ENCODE measurements around the gene PAOX.

Gene PAOX

GRCh38 chr10:133351408-133352318, 27.4 kb upstream of the PAOX start:
- H3K4me1 ChIP-seq (ENCODE audit: insufficient read depth, low read length): peaks cover 4% of the 10 kb centered on the region
- no peak overlapping the region for H3K9ac ChIP-seq (ENCODE audit: low read length)
- H3K36me3 ChIP-seq (ENCODE audit: insufficient read depth, low read length): no peaks in the 10 kb centered on the region
- no peak overlapping the region for H3K4me3 ChIP-seq (ENCODE audit: low read depth in 1 of 2, low read length in 2 of 2)
- peaks cover 0 to 45% of the 10 kb centered on the region in 2 donors for H3K27me3 ChIP-seq (ENCODE audit: control insufficient read depth in 1 of 2, insufficient read depth in 2 of 2, low read length in 2 of 2)
- H3K27ac ChIP-seq (ENCODE audit: low read depth, low read length): no peak overlapping the region
- no peaks in the 10 kb centered on the region for H3K9me3 ChIP-seq (ENCODE audit: low read length)

DNA sequence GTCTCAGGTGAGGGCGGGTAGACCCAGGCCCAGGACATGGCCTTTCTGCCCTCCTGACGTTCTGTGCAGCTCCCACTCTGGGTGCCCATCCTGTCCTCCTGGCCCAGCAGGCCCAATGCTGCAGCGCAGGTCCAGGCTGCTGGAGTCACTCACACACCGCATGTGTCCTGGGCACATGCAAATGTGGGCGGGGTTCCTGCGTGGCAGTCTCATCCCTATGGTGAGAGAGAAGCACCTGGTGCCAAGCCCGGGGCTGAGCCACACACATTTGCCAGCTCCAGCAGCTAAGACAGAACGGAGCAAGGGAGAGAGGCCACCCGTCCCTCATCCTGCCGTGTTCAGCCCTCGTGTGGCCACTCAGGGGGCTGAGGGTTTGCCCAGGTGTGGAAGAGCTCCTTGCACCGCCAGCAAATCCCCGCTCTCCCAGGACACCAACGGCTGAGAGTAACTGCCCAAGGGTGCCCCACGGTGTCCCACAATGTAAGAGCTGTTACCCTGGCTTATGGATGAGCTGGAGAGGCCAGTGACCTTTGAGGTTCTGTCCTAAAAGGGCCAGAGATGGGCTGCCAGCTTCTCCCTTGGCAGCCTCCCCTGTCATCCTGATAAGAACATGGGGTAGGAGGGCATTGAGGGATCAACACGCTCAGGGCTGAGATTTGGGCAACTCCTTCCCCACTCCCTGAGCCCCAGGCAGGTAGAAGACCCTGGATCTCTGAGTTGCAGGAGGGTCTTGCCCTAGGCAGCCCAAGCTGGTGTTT, 25.7 kb upstream of the PAOX start:
- H3K36me3 ChIP-seq (ENCODE audit: insufficient read depth, low read length): no peaks in the 10 kb centered on the region
- H3K9ac ChIP-seq (ENCODE audit: low read length): no peak overlapping the region
- no peaks in the 10 kb centered on the region for H3K9me3 ChIP-seq (ENCODE audit: low read length)
- no peak overlapping the region for H3K27ac ChIP-seq (ENCODE audit: low read depth, low read length)
- peaks cover 0 to 40% of the 10 kb centered on the region in 2 donors for H3K27me3 ChIP-seq (ENCODE audit: control insufficient read depth in 1 of 2, insufficient read depth in 2 of 2, low read length in 2 of 2)
- no peak overlapping the region for H3K4me3 ChIP-seq (ENCODE audit: low read depth in 1 of 2, low read length in 2 of 2)
- H3K4me1 ChIP-seq (ENCODE audit: insufficient read depth, low read length): peaks cover 6% of the 10 kb centered on the region

GRCh38 chr10:133353988-133354605, 25.0 kb upstream of the PAOX start:
- H3K4me3 ChIP-seq (ENCODE audit: low read depth in 1 of 2, low read length in 2 of 2): no peak overlapping the region
- no peak overlapping the region for H3K9ac ChIP-seq (ENCODE audit: low read length)
- peaks cover 6% of the 10 kb centered on the region for H3K4me1 ChIP-seq (ENCODE audit: insufficient read depth, low read length)
- no peak overlapping the region for H3K27ac ChIP-seq (ENCODE audit: low read depth, low read length)
- H3K36me3 ChIP-seq (ENCODE audit: insufficient read depth, low read length): no peaks in the 10 kb centered on the region
- H3K27me3 ChIP-seq (ENCODE audit: control insufficient read depth in 1 of 2, insufficient read depth in 2 of 2, low read length in 2 of 2): peaks cover 0 to 40% of the 10 kb centered on the region in 2 donors
- H3K9me3 ChIP-seq (ENCODE audit: low read length): no peaks in the 10 kb centered on the region

GRCh38 chr10:133354672-133355240, 24.3 kb upstream of the PAOX start:
- H3K4me1 ChIP-seq (ENCODE audit: insufficient read depth, low read length): peaks cover 6% of the 10 kb centered on the region
- H3K27me3 ChIP-seq (ENCODE audit: control insufficient read depth in 1 of 2, insufficient read depth in 2 of 2, low read length in 2 of 2): peaks cover 0 to 40% of the 10 kb centered on the region in 2 donors
- H3K36me3 ChIP-seq (ENCODE audit: insufficient read depth, low read length): no peaks in the 10 kb centered on the region
- no peak overlapping the region for H3K27ac ChIP-seq (ENCODE audit: low read depth, low read length)
- no peaks in the 10 kb centered on the region for H3K9me3 ChIP-seq (ENCODE audit: low read length)
- no peak overlapping the region for H3K4me3 ChIP-seq (ENCODE audit: low read depth in 1 of 2, low read length in 2 of 2)
- no peak overlapping the region for H3K9ac ChIP-seq (ENCODE audit: low read length)

- no peaks in the 10 kb centered on the region for H3K9me3 ChIP-seq (ENCODE audit: low read length)
- no peak overlapping the region for H3K9ac ChIP-seq (ENCODE audit: low read length)
- peaks cover 6% of the 10 kb centered on the region for H3K4me1 ChIP-seq (ENCODE audit: insufficient read depth, low read length)
- no peak overlapping the region for H3K4me3 ChIP-seq (ENCODE audit: low read depth in 1 of 2, low read length in 2 of 2)
- peaks cover 0 to 35% of the 10 kb centered on the region in 2 donors for H3K27me3 ChIP-seq (ENCODE audit: control insufficient read depth in 1 of 2, insufficient read depth in 2 of 2, low read length in 2 of 2)
- no peaks in the 10 kb centered on the region for H3K36me3 ChIP-seq (ENCODE audit: insufficient read depth, low read length)
- no peak overlapping the region for H3K27ac ChIP-seq (ENCODE audit: low read depth, low read length)
Observed at GRCh38 chr10:133355266-133355665, 23.8 kb upstream of the PAOX start.

GRCh38 chr10:133355991-133356390, 23.1 kb upstream of the PAOX start:
- no peak overlapping the region for H3K9ac ChIP-seq (ENCODE audit: low read length)
- no peak overlapping the region for H3K4me3 ChIP-seq (ENCODE audit: low read depth in 1 of 2, low read length in 2 of 2)
- H3K4me1 ChIP-seq (ENCODE audit: insufficient read depth, low read length): peaks cover 6% of the 10 kb centered on the region
- no peak overlapping the region for H3K27ac ChIP-seq (ENCODE audit: low read depth, low read length)
- H3K27me3 ChIP-seq (ENCODE audit: control insufficient read depth in 1 of 2, insufficient read depth in 2 of 2, low read length in 2 of 2): peaks cover 0 to 34% of the 10 kb centered on the region in 2 donors
- H3K9me3 ChIP-seq (ENCODE audit: low read length): no peaks in the 10 kb centered on the region
- no peaks in the 10 kb centered on the region for H3K36me3 ChIP-seq (ENCODE audit: insufficient read depth, low read length)

DNA sequence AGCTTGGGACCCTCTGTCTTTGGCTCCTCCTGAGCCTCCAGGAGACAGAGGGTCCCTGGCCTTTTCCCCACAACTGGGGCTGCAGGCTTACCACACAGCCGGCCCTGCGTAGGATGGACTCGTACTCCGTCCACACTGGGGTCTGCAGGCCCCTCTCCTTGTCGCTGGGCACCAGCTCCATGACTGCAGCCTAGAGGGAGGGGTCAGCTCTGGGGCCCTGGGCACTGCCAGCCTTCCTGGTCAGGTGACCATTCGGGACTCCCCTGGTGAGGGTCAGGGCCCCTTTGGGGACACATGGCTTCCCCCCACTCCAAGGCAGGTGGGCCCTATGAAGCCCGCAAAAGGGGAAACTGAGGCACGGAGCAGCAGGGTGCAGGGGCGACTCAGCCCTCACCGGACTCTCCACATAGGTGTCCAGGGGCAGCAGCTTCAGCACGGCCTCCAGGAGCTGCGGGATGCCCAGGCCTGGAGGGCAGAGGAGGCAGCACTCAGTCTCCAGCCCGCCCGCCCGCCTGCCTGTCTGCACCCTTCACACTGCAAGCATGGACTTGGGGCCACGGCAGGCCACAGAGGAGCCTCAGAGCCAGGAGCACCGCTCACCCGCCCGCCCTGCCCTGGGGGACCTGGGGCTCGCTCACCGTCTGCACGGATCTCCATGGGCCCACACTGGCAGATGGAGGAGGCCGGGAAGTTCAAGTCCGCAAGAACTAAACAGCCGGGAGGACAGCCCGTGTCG, 22.3 kb upstream of the PAOX start:
- no peak overlapping the region for H3K27ac ChIP-seq (ENCODE audit: low read depth, low read length)
- no peaks in the 10 kb centered on the region for H3K9me3 ChIP-seq (ENCODE audit: low read length)
- peak overlapping the region; percentile 18 to 47 for H3K4me3 ChIP-seq (ENCODE audit: low read depth in 1 of 2, low read length in 2 of 2)
- H3K36me3 ChIP-seq (ENCODE audit: insufficient read depth, low read length): no peaks in the 10 kb centered on the region
- peaks cover 0 to 34% of the 10 kb centered on the region in 2 donors for H3K27me3 ChIP-seq (ENCODE audit: control insufficient read depth in 1 of 2, insufficient read depth in 2 of 2, low read length in 2 of 2)
- H3K4me1 ChIP-seq (ENCODE audit: insufficient read depth, low read length): peaks cover 6% of the 10 kb centered on the region
- H3K9ac ChIP-seq (ENCODE audit: low read length): no peak overlapping the region

DNA sequence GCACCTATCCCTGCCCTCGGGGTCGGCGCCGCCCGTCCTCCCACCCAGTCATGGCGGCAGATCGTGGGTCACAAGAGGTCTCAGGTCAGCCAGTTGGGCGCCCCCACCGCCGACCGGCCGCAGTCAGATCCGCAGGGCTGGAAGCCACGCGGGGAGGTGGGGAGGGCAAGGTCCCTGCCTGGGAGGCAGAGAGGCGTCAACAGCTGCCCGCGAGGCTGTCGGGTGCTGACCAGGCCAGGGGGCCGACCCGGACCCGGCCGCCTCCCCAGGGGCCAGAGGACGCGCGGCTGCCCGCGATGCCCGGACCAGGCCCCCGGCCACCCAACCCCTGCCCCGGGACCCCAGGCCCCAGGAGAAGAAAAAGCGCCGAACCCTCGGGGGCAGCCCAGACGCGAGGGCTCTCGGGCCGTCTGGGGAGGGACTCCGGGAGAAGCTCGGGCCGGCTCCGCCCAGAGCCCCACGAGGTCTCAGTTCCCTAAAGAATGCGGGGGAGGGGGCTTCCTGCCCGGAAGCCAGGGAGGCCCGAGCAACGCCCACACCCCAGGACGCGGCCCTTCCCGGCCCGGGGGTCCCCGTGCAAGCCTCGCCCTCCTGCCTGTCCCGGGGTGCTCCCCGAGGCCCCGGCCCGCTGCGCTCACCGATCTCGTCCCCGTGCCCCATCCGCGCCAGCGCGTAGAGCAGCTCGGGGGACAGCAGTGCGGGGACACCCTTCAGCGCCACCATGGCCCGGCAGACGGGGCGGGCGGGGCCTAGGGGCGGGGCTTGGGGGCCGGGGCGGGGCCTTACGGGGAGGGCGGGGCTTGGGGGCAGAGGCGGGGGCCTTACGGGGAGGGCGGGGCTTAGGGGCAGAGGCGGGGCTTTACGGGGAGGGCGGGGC, 21.5 kb upstream of the PAOX start, which contains the start of gene FUOM:
TSS of gene FUOM (minus strand) at position 735 of the 877 bp plus-strand sequence. CDS start at position 723, 12 bp downstream.
- Histone ChIP-seq H3K27me3 (ENCODE audit: control insufficient read depth in 1 of 2, insufficient read depth in 2 of 2, low read length in 2 of 2) (peaks cover 0 to 30% of the 10 kb centered on the region in 2 donors), H3K4me1 (ENCODE audit: insufficient read depth, low read length) (peaks cover 6% of the 10 kb centered on the region), H3K27ac (ENCODE audit: low read depth, low read length) (no peak within 1 kb of the TSS), H3K9ac (ENCODE audit: low read length) (no peak within 1 kb of the TSS), H3K36me3 (ENCODE audit: insufficient read depth, low read length) (peaks cover 2% of the 10 kb centered on the region), H3K9me3 (ENCODE audit: low read length) (no peaks in the 10 kb centered on the region), H3K4me3 (ENCODE audit: low read depth in 1 of 2, low read length in 2 of 2) (peak within 1 kb of the TSS; percentile 18 to 47)

GRCh38 chr10:133358162-133358924, 20.7 kb upstream of the PAOX start:
- Histone ChIP-seq H3K4me3 (ENCODE audit: low read depth in 1 of 2, low read length in 2 of 2) (no peak overlapping the region), H3K4me1 (ENCODE audit: insufficient read depth, low read length) (peaks cover 6% of the 10 kb centered on the region), H3K27me3 (ENCODE audit: control insufficient read depth in 1 of 2, insufficient read depth in 2 of 2, low read length in 2 of 2) (peaks cover 0 to 30% of the 10 kb centered on the region in 2 donors), H3K27ac (ENCODE audit: low read depth, low read length) (no peak overlapping the region), H3K36me3 (ENCODE audit: insufficient read depth, low read length) (peaks cover 9% of the 10 kb centered on the region), H3K9ac (ENCODE audit: low read length) (no peak overlapping the region), H3K9me3 (ENCODE audit: low read length) (no peaks in the 10 kb centered on the region)

Data from muscle layer of colon (tissue), 2 donors.